ENCODE results near the gene IL13RA1.
"Not testable (repeated sequence)": the region's sequence is repeated elsewhere in the genome, so short reads cannot be mapped to it uniquely, and the experiment has no call there.

Gene IL13RA1

GRCh38 chrX:118726887-118727685 lies at the start of gene IL13RA1:
TSS of gene IL13RA1 (plus strand) at chrX:118727606. CDS start at chrX:118727639, 33 bp downstream.
- DNase-seq (ENCODE audit: low read depth in 1 of 2, low spot score in 1 of 2): no peak

GRCh38 chrX:118679290-118679689 lies 48.1 kb upstream of the IL13RA1 start:
- DNase-seq (ENCODE audit: low read depth in 1 of 2, low spot score in 1 of 2): no peak

- DNase-seq (ENCODE audit: low read depth in 1 of 2, low spot score in 1 of 2): no peak
These were observed 45.0 kb upstream of the IL13RA1 start for GRCh38 chrX:118682258-118683014.

- DNase-seq (ENCODE audit: low read depth in 1 of 2, low spot score in 1 of 2): no peak
These were observed 42.0 kb upstream of the IL13RA1 start for GRCh38 chrX:118685393-118685792.

- DNase-seq (ENCODE audit: low read depth in 1 of 2, low spot score in 1 of 2): no peak
These were observed 38.5 kb upstream of the IL13RA1 start for GRCh38 chrX:118688935-118689334.

- DNase-seq (ENCODE audit: low read depth in 1 of 2, low spot score in 1 of 2): no peak
These were observed 33.6 kb upstream of the IL13RA1 start for GRCh38 chrX:118693843-118694242.

- no peak for DNase-seq (ENCODE audit: low read depth in 1 of 2, low spot score in 1 of 2)
These were observed 32.8 kb upstream of the IL13RA1 start for GRCh38 chrX:118694638-118695037.

GRCh38 chrX:118698516-118699170 lies 28.8 kb upstream of the IL13RA1 start:
- DNase-seq (ENCODE audit: low read depth in 1 of 2, low spot score in 1 of 2): no peak

- no peak for DNase-seq (ENCODE audit: low read depth in 1 of 2, low spot score in 1 of 2)
These were observed 24.7 kb upstream of the IL13RA1 start for GRCh38 chrX:118702741-118703140.

- DNase-seq (ENCODE audit: low read depth in 1 of 2, low spot score in 1 of 2): no peak
These were observed 20.7 kb upstream of the IL13RA1 start for GRCh38 chrX:118706681-118707080.

GRCh38 chrX:118714521-118714920 lies 12.9 kb upstream of the IL13RA1 start:
- no peak for DNase-seq (ENCODE audit: low read depth in 1 of 2, low spot score in 1 of 2)

- not testable (repeated sequence) for DNase-seq (ENCODE audit: low read depth in 1 of 2, low spot score in 1 of 2)
These were observed 11.5 kb upstream of the IL13RA1 start for GRCh38 chrX:118715917-118716316.

GRCh38 chrX:118716833-118717232 lies 10.6 kb upstream of the IL13RA1 start:
- DNase-seq (ENCODE audit: low read depth in 1 of 2, low spot score in 1 of 2): not testable (repeated sequence)

- no peak for DNase-seq (ENCODE audit: low read depth in 1 of 2, low spot score in 1 of 2)
These were observed 9.6 kb upstream of the IL13RA1 start for GRCh38 chrX:118717678-118718391.

- no peak for DNase-seq (ENCODE audit: low read depth in 1 of 2, low spot score in 1 of 2)
These were observed 8.7 kb upstream of the IL13RA1 start for GRCh38 chrX:118718737-118719136.

- DNase-seq (ENCODE audit: low read depth in 1 of 2, low spot score in 1 of 2): no peak
These were observed 7.2 kb upstream of the IL13RA1 start for GRCh38 chrX:118720058-118720707.

GRCh38 chrX:118723376-118723775 lies 4.0 kb upstream of the IL13RA1 start:
- no peak for DNase-seq (ENCODE audit: low read depth in 1 of 2, low spot score in 1 of 2)

GRCh38 chrX:118724365-118724764 lies 3.0 kb upstream of the IL13RA1 start:
- DNase-seq (ENCODE audit: low read depth in 1 of 2, low spot score in 1 of 2): no peak

- no peak for DNase-seq (ENCODE audit: low read depth in 1 of 2, low spot score in 1 of 2)
These were observed 2.6 kb upstream of the IL13RA1 start for GRCh38 chrX:118724775-118725174.

GRCh38 chrX:118726396-118726795 lies 1.0 kb upstream of the IL13RA1 start:
- DNase-seq (ENCODE audit: low read depth in 1 of 2, low spot score in 1 of 2): no peak

All from stimulated activated CD4-positive, alpha-beta T cell treated with anti-CD3 and anti-CD28 coated beads, Interleukin-15, amount 100 ng/mL, for 1 hour (primary cell).